H9 (cell line): Measurements from ENCODE around the gene PAK5. TPM values are rescaled to one million over a fixed set of nuclear protein-coding genes. Genes with fewer than 3 reads are reported as not detected.

Source experiments
- DNase-seq: peaks from one replicate; pipeline ENCODE4 v3.0.0-alpha.2; 2017
- H2AFZ ChIP-seq: one replicate; pipeline ENCODE4 v1.6.1; 2013; ENCODE audit warnings: mild to moderate bottlenecking, low read length, control low read depth, moderate library complexity
- H2AK5ac ChIP-seq: 2 replicates; pipeline ENCODE4 v1.6.1; 2013; ENCODE audit warnings: low read length, control low read depth, mixed read lengths; ENCODE audit not compliant: insufficient read length
- H2BK120ac ChIP-seq: one replicate; pipeline ENCODE4 v1.6.1; 2013; ENCODE audit warnings: low read depth, mild to moderate bottlenecking, low read length, control low read depth, inconsistent platforms; ENCODE audit not compliant: poor library complexity, severe bottlenecking
- H2BK12ac ChIP-seq: 2 replicates; pipeline ENCODE4 v1.6.1; 2013; ENCODE audit warnings: low read length, control low read depth, mixed read lengths, low read depth; ENCODE audit not compliant: insufficient read length
- H2BK15ac ChIP-seq: 2 replicates; pipeline ENCODE4 v1.6.1; 2013; ENCODE audit warnings: low read depth, low read length, control low read depth
- H2BK20ac ChIP-seq: one replicate; pipeline ENCODE4 v1.6.1; 2013; ENCODE audit warnings: low read depth, mild to moderate bottlenecking, low read length, control low read depth, inconsistent platforms; ENCODE audit not compliant: poor library complexity, severe bottlenecking
- H2BK5ac ChIP-seq: 2 replicates; pipeline ENCODE4 v1.6.1; 2013; ENCODE audit warnings: low read length, control low read depth, mixed read lengths; ENCODE audit not compliant: insufficient read length
- H3K14ac ChIP-seq: 2 replicates; pipeline ENCODE4 v1.6.1; 2013; ENCODE audit warnings: low read length, control low read depth; ENCODE audit not compliant: insufficient read depth
- H3K18ac ChIP-seq: 2 replicates; pipeline ENCODE4 v1.6.1; 2013; ENCODE audit warnings: low read depth, mild to moderate bottlenecking, mixed read lengths, low read length, control low read depth; ENCODE audit not compliant: insufficient read length
- H3K23ac ChIP-seq: 2 replicates; pipeline ENCODE4 v1.6.1; 2013; ENCODE audit warnings: low read length, control low read depth, mixed read lengths, low read depth; ENCODE audit not compliant: insufficient read length
- H3K23me2 ChIP-seq: 2 replicates; pipeline ENCODE4 v1.6.1; 2013; ENCODE audit warnings: low read depth, mild to moderate bottlenecking, mixed read lengths, low read length, control low read depth; ENCODE audit not compliant: insufficient read length, poor library complexity, severe bottlenecking
- H3K27ac ChIP-seq: 2 replicates; pipeline ENCODE4 v1.5.1; 2013; ENCODE audit warnings: low read length, control low read depth, mixed read lengths, low read depth; ENCODE audit not compliant: insufficient read length
- H3K27me3 ChIP-seq: 2 replicates; pipeline ENCODE4 v1.6.1; 2013; ENCODE audit warnings: low read length, control low read depth, inconsistent platforms; ENCODE audit not compliant: insufficient read depth
- H3K4ac ChIP-seq: 2 replicates; pipeline ENCODE4 v1.6.1; 2013; ENCODE audit warnings: low read depth, mild to moderate bottlenecking, control low read depth, inconsistent platforms, low read length, moderate library complexity
- H3K4me1 ChIP-seq: 2 replicates; pipeline ENCODE4 v1.6.1; 2013; ENCODE audit warnings: low read length, control low read depth, inconsistent platforms; ENCODE audit not compliant: insufficient read depth
- H3K4me2 ChIP-seq: 2 replicates; pipeline ENCODE4 v1.6.1; 2013; ENCODE audit warnings: low read length, control low read depth, mixed read lengths; ENCODE audit not compliant: insufficient read length, insufficient read depth
- H3K56ac ChIP-seq: 2 replicates; pipeline ENCODE4 v1.6.1; 2013; ENCODE audit warnings: low read depth, mild to moderate bottlenecking, mixed read lengths, low read length, control low read depth; ENCODE audit not compliant: insufficient read length
- H3K79me1 ChIP-seq: 2 replicates; pipeline ENCODE4 v1.6.1; 2013; ENCODE audit warnings: low read depth, mild to moderate bottlenecking, moderate library complexity, low read length, control low read depth, inconsistent platforms; ENCODE audit not compliant: insufficient read depth, poor library complexity, severe bottlenecking
- H3K79me2 ChIP-seq: 2 replicates; pipeline ENCODE4 v1.6.1; 2013; ENCODE audit warnings: low read length, control low read depth, inconsistent platforms; ENCODE audit not compliant: insufficient read depth
- H3K9ac ChIP-seq: 2 replicates; pipeline ENCODE4 v1.6.1; 2013; ENCODE audit warnings: low read length, control low read depth, mixed read lengths; ENCODE audit not compliant: insufficient read length; ENCODE audit errors: extremely low read depth
- H3K9me3 ChIP-seq: one replicate; pipeline ENCODE4 v1.6.1; 2013; ENCODE audit warnings: low read depth, low read length, inconsistent platforms; ENCODE audit not compliant: control insufficient read depth
- H3T11ph ChIP-seq: one replicate; pipeline ENCODE4 v1.6.1; 2013; ENCODE audit warnings: mild to moderate bottlenecking, low read length, control low read depth, inconsistent platforms
- H4K20me1 ChIP-seq: one replicate; pipeline ENCODE4 v1.6.1; 2013; ENCODE audit not compliant: control insufficient read depth, insufficient read length, insufficient read depth
- H4K5ac ChIP-seq: 2 replicates; pipeline ENCODE4 v1.6.1; 2013; ENCODE audit warnings: low read depth, mild to moderate bottlenecking, mixed read lengths, low read length, control low read depth; ENCODE audit not compliant: insufficient read length
- H4K8ac ChIP-seq: replicated peaks from 2 replicates; pipeline ENCODE4 v1.6.1; 2013; ENCODE audit warnings: low read length, control low read depth, mixed read lengths, low read depth; ENCODE audit not compliant: insufficient read length
- H4K91ac ChIP-seq: 2 replicates; pipeline ENCODE4 v1.6.1; 2013; ENCODE audit warnings: low read depth, mild to moderate bottlenecking, moderate library complexity, mixed read lengths, low read length, control low read depth; ENCODE audit not compliant: insufficient read length
- H3K27ac Mint-ChIP-seq, 3 experiments: 2 replicates in 2 of 3; 3 replicates in 1 of 3; pipeline ENCODE4 v1.8.0; 2020 to 2021; ENCODE audit warnings: mixed read lengths in 3 of 3, mild to moderate bottlenecking in 1 of 3, moderate library complexity in 1 of 3
- H3K27me3 Mint-ChIP-seq: 2 replicates; pipeline ENCODE4 v1.8.0; 2021; ENCODE audit warnings: low read depth, mild to moderate bottlenecking, moderate library complexity, mixed read lengths
- H3K36me3 Mint-ChIP-seq, 3 experiments: 2 replicates in 2 of 3; 3 replicates in 1 of 3; pipeline ENCODE4 v1.8.0; 2020 to 2021; ENCODE audit warnings: low read depth in 3 of 3, mixed read lengths in 3 of 3; ENCODE audit not compliant: insufficient read depth in 1 of 3
- H3K4me1 Mint-ChIP-seq, 2 experiments: 2 replicates each; pipeline ENCODE4 v1.8.0; 2020; ENCODE audit warnings: mixed read lengths in 2 of 2
- H3K4me3 Mint-ChIP-seq, 2 experiments: 2 replicates in 1 of 2; 3 replicates in 1 of 2; pipeline ENCODE4 v1.8.0; 2020 to 2021; ENCODE audit warnings: mild to moderate bottlenecking in 2 of 2, mixed read lengths in 2 of 2, moderate library complexity in 1 of 2
- H3K9me3 Mint-ChIP-seq, 2 experiments: 2 replicates in 1 of 2; 3 replicates in 1 of 2; pipeline ENCODE4 v1.8.0; 2020; ENCODE audit warnings: mild to moderate bottlenecking in 2 of 2, mixed read lengths in 2 of 2, moderate library complexity in 1 of 2
- WGBS: extraction: QIAGEN DNeasy Blood & Tissue Kit; methylation state at CpG from one replicate; pipeline ENCODE4 v1.1.7; 2013; ENCODE audit warnings: missing lambda C conversion rate, low lambda C conversion rate, mixed read lengths; ENCODE audit not compliant: insufficient read length; ENCODE audit errors: extremely low coverage; 5-methylcytosine and 5-hydroxymethylcytosine counted together
- total RNA-seq: library from RNA; stranded (reverse); gene quantifications from 2 replicates; pipeline ENCODE4 v1.2.1, GENCODE V29; 2021
- TF ChIP-seq, protein P1 (sequence below): fragments of 200-600 bp; sonication (generic); conservative IDR thresholded peaks from 3 replicates; pipeline ENCODE4 v1.8.0; 2021; ENCODE audit warnings: antibody characterized with exemption, mild to moderate bottlenecking

PAK5 gene
- total RNA-seq, 1 experiment from 2014 or later, result 0.20 TPM

DNA sequence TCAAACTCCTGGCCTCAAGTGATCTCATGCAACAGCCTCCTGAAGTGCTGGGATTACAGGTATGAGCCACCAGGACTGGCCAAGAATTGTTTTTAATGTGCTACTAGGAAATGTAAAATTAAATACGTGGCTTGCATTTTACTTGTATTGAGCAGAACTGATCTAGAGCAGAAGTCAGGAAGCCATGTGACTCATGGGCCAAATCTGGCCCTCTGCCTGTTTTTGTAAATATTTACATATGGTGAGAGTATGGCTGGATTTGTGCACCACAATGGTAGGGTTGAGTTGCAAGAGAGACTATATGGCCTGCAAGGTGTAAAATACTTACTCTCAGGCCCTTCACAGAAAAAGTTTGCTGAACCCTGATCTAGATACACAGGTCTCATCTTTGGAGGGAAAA is 248.7 kb downstream of the PAK5 start:
- Histone ChIP-seq H4K5ac (no peak overlapping the region), H3K27ac (no peak overlapping the region), H3K4me1 (no peaks in the 10 kb centered on the region), H3K56ac (no peak overlapping the region), H3K79me2 (no peaks in the 10 kb centered on the region), H3K9me3 (no peaks in the 10 kb centered on the region), H3K79me1 (no peaks in the 10 kb centered on the region), H2BK5ac (no peak overlapping the region), H3T11ph (no peak overlapping the region), H2AFZ (no peak overlapping the region), H3K4me2 (no peak overlapping the region), H2BK15ac (no peak overlapping the region), H4K91ac (no peak overlapping the region), H3K4ac (no peak overlapping the region), H3K18ac (no peak overlapping the region), H3K27me3 (no peaks in the 10 kb centered on the region), H2AK5ac (no peak overlapping the region), H4K20me1 (no peaks in the 10 kb centered on the region), H3K14ac (no peak overlapping the region), H2BK20ac (no peak overlapping the region), H2BK12ac (no peak overlapping the region), H2BK120ac (no peak overlapping the region), H3K23me2 (no peaks in the 10 kb centered on the region), H3K9ac (no peak overlapping the region), H3K23ac (no peak overlapping the region), H4K8ac (no peak overlapping the region)
- H3K4me1 Mint-ChIP-seq, result no peaks in the 10 kb centered on the region
- no peak overlapping the region for H3K27ac Mint-ChIP-seq
- H3K4me3 Mint-ChIP-seq, result no peak overlapping the region
- H3K9me3 Mint-ChIP-seq, result no peaks in the 10 kb centered on the region
- no peaks in the 10 kb centered on the region for H3K36me3 Mint-ChIP-seq
- TF ChIP-seq, protein P1, sequence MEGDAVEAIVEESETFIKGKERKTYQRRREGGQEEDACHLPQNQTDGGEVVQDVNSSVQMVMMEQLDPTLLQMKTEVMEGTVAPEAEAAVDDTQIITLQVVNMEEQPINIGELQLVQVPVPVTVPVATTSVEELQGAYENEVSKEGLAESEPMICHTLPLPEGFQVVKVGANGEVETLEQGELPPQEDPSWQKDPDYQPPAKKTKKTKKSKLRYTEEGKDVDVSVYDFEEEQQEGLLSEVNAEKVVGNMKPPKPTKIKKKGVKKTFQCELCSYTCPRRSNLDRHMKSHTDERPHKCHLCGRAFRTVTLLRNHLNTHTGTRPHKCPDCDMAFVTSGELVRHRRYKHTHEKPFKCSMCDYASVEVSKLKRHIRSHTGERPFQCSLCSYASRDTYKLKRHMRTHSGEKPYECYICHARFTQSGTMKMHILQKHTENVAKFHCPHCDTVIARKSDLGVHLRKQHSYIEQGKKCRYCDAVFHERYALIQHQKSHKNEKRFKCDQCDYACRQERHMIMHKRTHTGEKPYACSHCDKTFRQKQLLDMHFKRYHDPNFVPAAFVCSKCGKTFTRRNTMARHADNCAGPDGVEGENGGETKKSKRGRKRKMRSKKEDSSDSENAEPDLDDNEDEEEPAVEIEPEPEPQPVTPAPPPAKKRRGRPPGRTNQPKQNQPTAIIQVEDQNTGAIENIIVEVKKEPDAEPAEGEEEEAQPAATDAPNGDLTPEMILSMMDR, result no peak
- WGBS, result no CpG with 5 or more reads among the region's 1 CpG
- no peaks in the 10 kb centered on the region for H3K27me3 Mint-ChIP-seq
- no peak for DNase-seq
